Measurements from ENCODE around the gene HADHA.
A peak's percentile ranks its signal among the peaks of the same experiment; 100 is the strongest.

Gene HADHA

GRCh38 chr2:26243470-26244308 lies 743 bp downstream of the HADHA start:
- DNase-seq: peak in 1 of 2 donors; percentile 17

GRCh38 chr2:26241928-26242436 lies 2.5 kb downstream of the HADHA start:
- no peak for DNase-seq

- DNase-seq: no peak
Observed at GRCh38 chr2:26238311-26238958, 6.0 kb downstream of the HADHA start.

GRCh38 chr2:26237868-26238267 lies 6.6 kb downstream of the HADHA start:
- no peak for DNase-seq

- peak in 1 of 2 donors; percentile 19 for DNase-seq
Observed at GRCh38 chr2:26235089-26235488, 9.3 kb downstream of the HADHA start.

GRCh38 chr2:26230806-26231205 lies 13.6 kb downstream of the HADHA start:
- DNase-seq: no peak

- DNase-seq: no peak
Observed at GRCh38 chr2:26229595-26229994, 14.8 kb downstream of the HADHA start.

GRCh38 chr2:26224095-26224494 lies 20.3 kb downstream of the HADHA start:
- no peak for DNase-seq

GRCh38 chr2:26223018-26223417 lies 21.4 kb downstream of the HADHA start:
- DNase-seq: no peak

GRCh38 chr2:26217720-26218119 lies 26.7 kb downstream of the HADHA start:
- DNase-seq: no peak

GRCh38 chr2:26216587-26216986 lies 27.8 kb downstream of the HADHA start:
- DNase-seq: no peak

- DNase-seq: no peak
Observed at GRCh38 chr2:26215833-26216232, 28.6 kb downstream of the HADHA start.

GRCh38 chr2:26214759-26215158 lies 29.7 kb downstream of the HADHA start:
- DNase-seq: no peak

GRCh38 chr2:26212011-26212410 lies 32.4 kb downstream of the HADHA start:
- no peak for DNase-seq

GRCh38 chr2:26203906-26204305 lies 40.5 kb downstream of the HADHA start:
- no peak for DNase-seq

- no peak for DNase-seq
Observed at GRCh38 chr2:26202981-26203490, 41.4 kb downstream of the HADHA start.

- DNase-seq: no peak
Observed at GRCh38 chr2:26197516-26197915, 46.9 kb downstream of the HADHA start.

- DNase-seq: no peak
Observed at GRCh38 chr2:26196683-26197418, 47.6 kb downstream of the HADHA start.

GRCh38 chr2:26195040-26195984 lies 49.1 kb downstream of the HADHA start:
- no peak for DNase-seq

GRCh38 chr2:26193578-26194231 lies 50.7 kb downstream of the HADHA start:
- DNase-seq: no peak
